ENCODE results near the gene OLIG2.

DNA sequence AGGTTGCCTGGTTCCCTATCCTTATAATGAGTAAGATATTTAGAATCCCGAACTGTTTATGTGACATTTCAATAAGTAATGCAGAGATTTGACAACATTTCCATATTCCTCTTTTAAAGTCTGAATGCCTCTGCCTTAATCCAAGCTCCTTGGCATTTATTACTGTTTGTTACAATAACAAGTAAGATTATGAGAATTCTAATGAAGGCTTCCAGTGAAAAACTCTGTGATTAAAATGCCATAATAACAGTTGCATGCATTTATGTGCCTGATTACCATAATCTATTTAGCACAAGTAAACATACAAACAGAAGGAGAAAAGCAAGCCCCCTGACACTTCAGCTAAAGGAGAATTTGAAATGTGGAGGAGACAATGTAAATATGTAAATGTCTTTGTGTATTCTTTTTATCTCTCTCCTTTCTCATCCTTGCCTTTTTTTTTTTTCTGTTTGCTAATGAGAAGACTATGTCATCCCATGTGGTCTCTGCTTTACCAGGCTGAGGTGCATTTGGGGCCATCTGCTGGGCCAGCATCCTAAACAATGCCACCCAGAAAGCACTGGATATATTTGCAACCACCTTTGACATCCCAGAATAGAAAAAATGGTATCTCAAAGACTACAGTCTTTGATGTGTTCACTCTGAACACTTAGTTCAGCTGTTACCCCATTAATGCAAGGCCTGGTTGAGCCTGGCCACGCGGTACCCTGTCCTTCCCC lies 17.2 kb upstream of the OLIG2 start:
- TF ChIP-seq, protein P1, sequence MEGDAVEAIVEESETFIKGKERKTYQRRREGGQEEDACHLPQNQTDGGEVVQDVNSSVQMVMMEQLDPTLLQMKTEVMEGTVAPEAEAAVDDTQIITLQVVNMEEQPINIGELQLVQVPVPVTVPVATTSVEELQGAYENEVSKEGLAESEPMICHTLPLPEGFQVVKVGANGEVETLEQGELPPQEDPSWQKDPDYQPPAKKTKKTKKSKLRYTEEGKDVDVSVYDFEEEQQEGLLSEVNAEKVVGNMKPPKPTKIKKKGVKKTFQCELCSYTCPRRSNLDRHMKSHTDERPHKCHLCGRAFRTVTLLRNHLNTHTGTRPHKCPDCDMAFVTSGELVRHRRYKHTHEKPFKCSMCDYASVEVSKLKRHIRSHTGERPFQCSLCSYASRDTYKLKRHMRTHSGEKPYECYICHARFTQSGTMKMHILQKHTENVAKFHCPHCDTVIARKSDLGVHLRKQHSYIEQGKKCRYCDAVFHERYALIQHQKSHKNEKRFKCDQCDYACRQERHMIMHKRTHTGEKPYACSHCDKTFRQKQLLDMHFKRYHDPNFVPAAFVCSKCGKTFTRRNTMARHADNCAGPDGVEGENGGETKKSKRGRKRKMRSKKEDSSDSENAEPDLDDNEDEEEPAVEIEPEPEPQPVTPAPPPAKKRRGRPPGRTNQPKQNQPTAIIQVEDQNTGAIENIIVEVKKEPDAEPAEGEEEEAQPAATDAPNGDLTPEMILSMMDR (IDR thresholded peaks at IDR 0.05): no peak
- TF ChIP-seq EP300 (IDR thresholded peaks at IDR 0.05) (no peak), POLR2A (IDR thresholded peaks at IDR 0.05) (no peak)
